Adipocyte (in vitro differentiated cells): Measurements from ENCODE around the gene SIRT6.
"Not testable (repeated sequence)": the region's sequence is repeated elsewhere in the genome, so short reads cannot be mapped to it uniquely, and the experiment has no call there.

ENCODE experiments used
- DNase-seq: peaks from one replicate; pipeline ENCODE4 v3.0.0-alpha.2; 2015; ENCODE audit warnings: low read depth
- H3K27me3 ChIP-seq: replicated peaks from 2 replicates; pipeline ENCODE4 v1.7.0; 2013; ENCODE audit warnings: mild to moderate bottlenecking, low read length, moderate library complexity; ENCODE audit not compliant: control insufficient read depth, insufficient read depth
- H3K36me3 ChIP-seq: 2 replicates; pipeline ENCODE4 v1.7.0; 2013; ENCODE audit warnings: low read length, mild to moderate bottlenecking, moderate library complexity; ENCODE audit not compliant: control insufficient read depth, insufficient read depth, severe bottlenecking
- H3K4me1 ChIP-seq: 2 replicates; pipeline ENCODE4 v1.7.0; 2013; ENCODE audit warnings: mild to moderate bottlenecking, low read length, moderate library complexity; ENCODE audit not compliant: control insufficient read depth, insufficient read depth
- H3K4me3 ChIP-seq: 2 replicates; pipeline ENCODE4 v1.7.0; 2013; ENCODE audit warnings: mild to moderate bottlenecking, low read length, moderate library complexity
- H3K9ac ChIP-seq: 2 replicates; pipeline ENCODE4 v1.7.0; 2013; ENCODE audit warnings: mild to moderate bottlenecking, low read length, moderate library complexity
- H3K9me3 ChIP-seq: 2 replicates; pipeline ENCODE4 v1.7.0; 2013; ENCODE audit warnings: mild to moderate bottlenecking, low read length, moderate library complexity; ENCODE audit not compliant: control insufficient read depth

Gene SIRT6

DNA sequence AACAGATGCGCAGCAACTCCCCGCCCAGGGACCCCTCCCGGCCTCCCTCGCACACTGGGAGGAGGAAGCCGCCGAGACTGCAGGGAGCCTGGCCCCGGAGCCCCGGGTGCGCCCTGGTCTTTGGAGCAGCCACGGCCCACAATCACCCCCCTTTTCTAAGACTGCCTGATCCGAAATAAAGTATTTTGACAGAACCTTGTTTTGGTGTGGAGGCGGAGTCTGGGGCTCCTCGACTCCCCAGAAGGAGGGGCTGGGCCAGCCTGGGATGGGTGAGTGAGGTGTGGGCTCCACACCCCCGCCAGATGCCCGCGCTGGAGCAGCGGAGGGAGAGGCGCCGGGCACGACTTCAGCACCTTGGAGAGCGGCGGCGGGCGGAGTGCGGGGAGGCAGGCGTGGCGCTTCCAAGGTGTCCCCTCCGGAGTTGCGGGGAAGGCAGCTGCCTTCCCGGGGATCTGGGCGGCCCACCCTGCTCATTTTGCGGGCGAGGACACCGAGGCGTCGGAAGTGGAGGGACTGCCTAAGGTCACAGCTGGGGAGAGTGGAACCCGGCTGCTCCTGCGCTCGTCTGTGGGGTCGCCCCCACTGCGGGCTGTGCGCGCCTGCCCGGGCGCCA is 9.4 kb downstream of the SIRT6 start:
- no peaks in the 10 kb centered on the region for H3K9me3 ChIP-seq
- peaks cover 11% of the 10 kb centered on the region for H3K36me3 ChIP-seq
- no peak overlapping the region for H3K9ac ChIP-seq
- no peaks in the 10 kb centered on the region for H3K4me1 ChIP-seq
- H3K4me3 ChIP-seq, result no peak overlapping the region
- DNase-seq, result peak; percentile 74
- H3K27me3 ChIP-seq, result peaks cover 20% of the 10 kb centered on the region

DNA sequence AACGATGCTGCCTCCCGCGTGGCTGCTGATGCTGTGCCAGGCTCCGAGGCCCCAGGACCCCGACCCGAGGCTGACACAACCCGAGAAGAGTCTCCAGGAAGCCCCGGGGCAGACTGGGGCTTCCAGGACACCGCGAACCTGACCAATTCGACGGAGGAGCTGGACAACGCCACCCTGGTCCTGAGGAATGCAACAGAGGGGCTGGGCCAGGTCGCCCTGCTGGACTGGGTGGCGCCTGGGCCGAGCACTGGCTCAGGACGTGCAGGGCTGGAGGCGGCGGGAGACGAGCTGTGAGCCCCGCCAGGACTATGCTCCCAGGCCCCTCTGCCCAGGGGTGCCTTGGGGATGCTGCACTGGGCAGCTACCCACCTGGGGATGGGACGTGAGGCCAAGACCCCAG is 10.7 kb downstream of the SIRT6 start:
- Histone ChIP-seq H3K9ac (no peak overlapping the region), H3K9me3 (no peaks in the 10 kb centered on the region), H3K4me1 (no peaks in the 10 kb centered on the region), H3K27me3 (peaks cover 20% of the 10 kb centered on the region), H3K36me3 (peaks cover 11% of the 10 kb centered on the region), H3K4me3 (no peak overlapping the region)
- no peak for DNase-seq

DNA sequence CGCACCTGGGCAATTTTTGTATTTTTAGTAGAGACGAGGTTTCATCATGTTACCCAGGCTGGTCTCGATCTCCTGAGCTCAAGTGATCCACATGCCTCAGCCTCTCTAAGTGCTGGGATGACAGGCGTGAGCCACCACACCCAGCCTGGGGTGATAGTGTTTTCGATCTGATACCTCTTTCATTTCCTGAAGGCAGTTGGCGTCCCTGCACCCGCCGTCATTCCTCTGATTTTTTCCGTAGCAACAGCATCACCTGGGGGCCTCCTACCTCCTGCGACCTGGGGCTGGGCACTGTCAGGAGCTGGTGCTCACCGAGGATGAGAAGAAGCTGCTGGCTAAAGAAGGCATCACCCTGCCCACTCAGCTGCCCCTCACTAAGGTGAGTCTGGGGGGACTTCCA is 18.1 kb downstream of the SIRT6 start:
- H3K4me3 ChIP-seq, result no peak overlapping the region
- no peaks in the 10 kb centered on the region for H3K4me1 ChIP-seq
- H3K27me3 ChIP-seq, result peaks cover 25% of the 10 kb centered on the region
- H3K36me3 ChIP-seq, result no peaks in the 10 kb centered on the region
- H3K9ac ChIP-seq, result no peak overlapping the region
- DNase-seq, result no peak
- H3K9me3 ChIP-seq, result no peaks in the 10 kb centered on the region

DNA sequence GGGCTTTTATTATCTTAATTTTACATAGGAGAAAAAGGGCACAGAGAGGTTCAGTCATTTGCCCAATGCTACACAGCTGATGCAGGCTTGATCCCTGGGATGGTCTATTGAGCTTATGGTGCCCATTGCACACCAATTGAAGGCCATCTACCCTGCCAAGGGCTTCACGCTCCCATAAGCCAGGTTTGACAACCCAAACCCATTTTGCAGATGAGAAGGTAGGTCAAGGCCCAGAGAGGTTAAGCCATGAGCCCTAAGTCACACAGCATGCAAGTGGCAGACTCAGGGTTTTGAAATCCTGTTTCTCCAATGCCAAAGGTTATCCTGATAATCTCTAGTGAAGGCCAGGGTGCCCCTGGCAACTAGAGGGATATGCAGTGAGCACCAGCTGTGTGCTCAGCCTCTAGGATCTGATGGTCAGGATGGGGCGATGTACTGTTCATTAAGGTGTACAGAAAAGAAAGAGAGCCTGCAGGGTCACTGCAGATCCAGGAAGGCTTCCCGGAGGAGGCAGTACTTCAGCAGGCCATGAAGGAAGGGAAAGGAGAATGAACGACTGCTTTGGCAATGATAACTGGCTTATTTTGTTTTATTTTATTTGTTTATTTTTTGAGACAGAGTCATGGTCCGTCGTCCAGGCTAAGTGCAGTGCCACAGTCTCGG is 20.8 kb downstream of the SIRT6 start:
- H3K36me3 ChIP-seq, result no peaks in the 10 kb centered on the region

DNA sequence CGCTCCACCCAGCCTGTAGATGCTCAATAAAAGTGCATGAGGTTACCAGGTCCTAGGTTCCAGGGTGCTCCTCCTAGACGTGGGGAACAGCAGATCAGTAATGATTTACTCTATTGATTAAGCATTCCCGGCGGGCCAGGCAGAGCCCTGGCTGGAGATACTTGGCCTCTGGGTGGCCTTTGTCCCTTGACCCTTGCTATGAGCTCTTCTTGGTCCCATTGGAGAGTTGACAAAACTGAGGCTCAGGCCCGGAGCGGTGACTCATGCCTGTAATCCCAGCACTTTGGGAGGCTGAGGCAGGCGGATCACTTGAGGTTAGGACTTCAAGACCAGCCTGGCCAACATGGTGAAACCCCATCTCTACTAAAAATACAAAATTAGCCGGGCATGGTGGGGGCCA is 24.4 kb downstream of the SIRT6 start:
- peaks cover 23% of the 10 kb centered on the region for H3K27me3 ChIP-seq
- not testable (repeated sequence) for H3K4me1 ChIP-seq, DNase-seq, H3K4me3 ChIP-seq, H3K9ac ChIP-seq, H3K36me3 ChIP-seq, H3K9me3 ChIP-seq

More for the DNA sequence above, 20.8 kb downstream of the SIRT6 start:
- H3K4me1 ChIP-seq, result no peaks in the 10 kb centered on the region
- no peak for DNase-seq
- H3K4me3 ChIP-seq, result no peak overlapping the region
- no peaks in the 10 kb centered on the region for H3K9me3 ChIP-seq
- peaks cover 23% of the 10 kb centered on the region for H3K27me3 ChIP-seq
- H3K9ac ChIP-seq, result no peak overlapping the region

DNA sequence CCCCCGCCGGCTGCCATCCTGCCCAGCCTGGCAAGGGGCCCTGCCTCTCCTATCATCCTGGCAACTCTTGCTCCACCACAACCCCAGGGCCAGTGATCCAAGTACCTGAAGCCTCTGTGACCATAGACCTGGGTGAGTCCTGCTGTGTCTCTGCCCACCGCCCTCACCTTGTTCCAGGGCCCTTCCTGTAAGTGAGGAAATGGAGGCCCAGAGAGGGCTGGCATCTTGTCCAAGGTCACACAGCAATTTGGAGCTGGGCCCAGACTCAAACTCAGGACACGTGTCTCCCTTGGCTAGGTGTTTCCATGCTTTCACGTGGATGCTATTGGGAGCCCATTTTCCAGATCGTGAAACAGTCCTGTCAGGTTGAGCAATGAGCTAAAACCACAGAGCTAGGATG is 25.2 kb downstream of the SIRT6 start:
- Histone ChIP-seq H3K9ac (no peak overlapping the region), H3K4me3 (no peak overlapping the region), H3K36me3 (no peaks in the 10 kb centered on the region), H3K27me3 (peaks cover 23% of the 10 kb centered on the region), H3K9me3 (no peaks in the 10 kb centered on the region), H3K4me1 (no peaks in the 10 kb centered on the region)
- DNase-seq, result no peak

DNA sequence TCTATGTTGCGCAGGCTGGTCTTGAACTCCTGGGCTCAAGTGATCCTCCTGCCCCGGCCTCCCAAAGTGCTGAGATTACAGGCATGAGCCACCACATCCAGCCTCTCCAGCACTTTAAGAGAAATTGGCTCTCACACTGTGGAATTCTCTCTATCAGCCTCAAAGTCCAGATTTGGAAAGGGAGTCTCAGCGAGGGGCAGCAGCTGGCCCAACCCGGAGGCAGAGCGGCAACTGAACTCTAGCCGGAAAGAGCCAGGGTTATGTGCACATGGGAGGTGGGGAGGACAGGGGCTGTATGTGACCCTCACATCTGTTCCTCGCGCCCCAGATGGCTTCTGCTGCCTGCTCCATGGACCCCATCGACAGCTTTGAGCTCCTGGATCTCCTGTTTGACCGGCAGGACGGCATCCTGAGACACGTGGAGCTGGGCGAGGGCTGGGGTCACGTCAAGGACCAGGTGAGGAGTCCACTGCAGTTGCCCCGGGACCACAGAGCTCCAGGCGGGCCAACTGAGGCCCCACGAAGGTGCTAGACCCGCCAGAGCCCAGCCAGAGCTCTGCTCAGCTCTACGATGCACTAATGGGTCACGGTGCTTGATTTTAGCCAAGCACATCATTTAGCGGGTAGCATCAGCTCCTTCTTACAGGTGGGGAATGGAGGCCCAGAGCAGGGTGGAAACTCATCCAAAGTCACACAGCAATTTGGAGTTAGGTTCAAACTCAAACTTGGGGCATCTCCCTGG is 27.6 kb downstream of the SIRT6 start:
- no peaks in the 10 kb centered on the region for H3K9me3 ChIP-seq
- DNase-seq, result no peak
- H3K27me3 ChIP-seq, result peaks cover 19% of the 10 kb centered on the region
- H3K4me3 ChIP-seq, result no peak overlapping the region
- H3K36me3 ChIP-seq, result no peaks in the 10 kb centered on the region
- no peak overlapping the region for H3K9ac ChIP-seq
- H3K4me1 ChIP-seq, result peaks cover under 1% of the 10 kb centered on the region

DNA sequence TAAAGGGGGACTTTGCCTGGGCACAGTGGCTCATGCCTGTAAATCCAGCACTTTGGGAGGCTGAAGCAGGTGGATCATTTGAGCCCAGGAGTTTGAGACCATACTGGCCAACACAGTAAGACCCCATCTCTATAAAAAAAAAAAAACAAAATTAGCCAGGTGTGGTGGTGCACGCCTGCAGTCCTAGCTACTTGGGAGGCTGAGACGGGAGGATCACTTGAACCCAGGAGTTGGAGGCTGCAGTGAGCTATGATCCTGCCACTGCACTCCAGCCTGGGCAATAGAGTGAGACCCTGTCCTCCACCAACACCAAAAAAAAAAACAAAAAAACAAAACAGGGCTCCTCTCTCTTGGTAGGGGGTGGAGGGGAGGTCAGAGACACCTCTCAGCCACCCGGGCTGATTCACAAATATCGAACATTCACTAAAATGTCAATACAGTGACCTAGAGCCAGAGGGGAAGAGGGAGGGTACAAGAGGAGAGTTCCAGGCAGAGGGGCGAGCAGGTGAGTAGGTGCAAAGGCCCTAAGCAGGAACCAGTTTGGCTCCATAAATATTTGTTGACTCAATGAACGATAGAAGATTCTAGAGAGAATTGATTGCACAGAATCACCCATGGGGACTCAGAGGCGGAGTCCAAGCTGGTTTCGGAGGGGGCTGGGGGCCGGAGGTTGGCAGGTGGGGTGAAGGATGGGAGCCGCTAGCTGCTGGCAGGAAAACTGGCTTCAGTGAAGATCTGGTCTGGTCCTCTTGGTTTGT is 29.9 kb downstream of the SIRT6 start:
- Histone ChIP-seq H3K9me3 (no peaks in the 10 kb centered on the region), H3K4me3 (no peak overlapping the region), H3K36me3 (no peaks in the 10 kb centered on the region), H3K9ac (no peak overlapping the region), H3K27me3 (peaks cover 12% of the 10 kb centered on the region), H3K4me1 (peaks cover 4% of the 10 kb centered on the region)
- no peak for DNase-seq

DNA sequence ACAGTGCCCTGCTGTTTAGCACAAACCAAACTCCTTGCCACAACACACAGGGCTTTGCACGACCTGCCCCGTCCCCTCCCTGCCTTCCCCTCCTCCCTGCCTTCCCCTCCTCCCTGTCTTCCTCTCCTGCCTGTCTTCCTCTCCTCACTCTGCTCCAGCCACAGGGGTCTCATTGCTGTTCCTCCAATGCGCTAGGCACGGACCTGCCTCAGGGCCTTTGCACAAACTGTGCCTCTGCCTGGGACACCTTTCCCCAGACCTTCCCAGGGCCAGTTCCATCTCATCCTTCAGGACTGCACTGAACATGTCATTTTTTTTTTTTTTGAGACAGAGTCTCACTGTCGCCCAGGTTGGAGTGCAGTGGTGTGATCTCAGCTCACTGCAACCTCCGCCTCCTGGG is 30.7 kb downstream of the SIRT6 start:
- Histone ChIP-seq H3K9me3 (no peaks in the 10 kb centered on the region), H3K9ac (no peak overlapping the region), H3K27me3 (peaks cover 12% of the 10 kb centered on the region), H3K4me1 (peaks cover 4% of the 10 kb centered on the region), H3K36me3 (no peaks in the 10 kb centered on the region), H3K4me3 (no peak overlapping the region)
- DNase-seq, result no peak

DNA sequence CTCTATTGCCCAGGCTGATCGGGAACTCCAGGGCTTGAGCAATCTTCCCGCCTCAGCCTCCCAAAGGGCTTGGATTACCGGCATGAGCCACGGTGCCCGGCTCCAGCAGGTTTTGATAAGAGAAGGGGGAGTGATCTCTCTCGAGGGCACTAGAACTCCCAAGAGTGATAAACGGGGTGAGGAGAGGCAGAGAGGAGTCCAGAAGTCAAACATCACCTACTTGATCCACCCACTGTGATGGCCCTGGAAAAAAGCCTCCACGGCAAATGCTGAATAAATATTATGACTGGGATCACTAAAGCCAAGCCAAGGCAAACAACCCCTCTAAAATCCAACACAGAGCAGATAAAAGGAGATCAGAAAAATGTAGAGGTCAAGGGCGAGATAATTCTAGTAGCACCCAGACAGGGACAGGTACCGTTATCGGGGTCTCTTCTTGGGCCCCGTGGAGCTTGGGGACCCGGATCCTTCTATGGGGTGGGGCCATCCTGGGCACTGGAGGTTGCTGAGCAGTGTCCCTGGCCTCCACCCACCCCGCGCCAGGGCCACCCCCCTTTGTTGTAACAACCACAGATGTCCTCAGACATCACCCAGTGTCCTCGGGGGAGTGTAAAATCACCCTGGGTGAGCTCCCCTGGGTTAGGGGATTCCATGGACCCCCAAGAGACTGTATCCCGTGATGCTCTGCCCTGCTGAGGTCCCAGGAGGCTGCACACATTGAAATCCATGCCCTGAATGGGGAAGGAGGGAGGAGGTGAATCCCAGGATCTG is 32.7 kb downstream of the SIRT6 start:
- no peak for DNase-seq
- H3K36me3 ChIP-seq, result no peaks in the 10 kb centered on the region

More for the DNA sequence above, 32.7 kb downstream of the SIRT6 start:
- Histone ChIP-seq H3K27me3 (peaks cover 9% of the 10 kb centered on the region), H3K4me1 (peaks cover 14% of the 10 kb centered on the region), H3K9me3 (no peaks in the 10 kb centered on the region), H3K9ac (no peak overlapping the region), H3K4me3 (no peak overlapping the region)
